ENCODE measurements around the gene TSEN54. TPM values are rescaled to one million over a fixed set of nuclear protein-coding genes. Genes with fewer than 3 reads are reported as not detected.
"Not testable (repeated sequence)": the region's sequence is repeated elsewhere in the genome, so short reads cannot be mapped to it uniquely, and the experiment has no call there.

Gene TSEN54
- polyA plus RNA-seq, 1 experiment = 17.9 TPM

GRCh38 chr17:75518201-75518600, 1.9 kb downstream of the TSEN54 start:
- CTCF ChIA-PET = interaction anchor here (0.6 to 2.1 kb wide), 3 partner anchors 9 to 115 kb away, joined by 3 to 4 read pairs (median 3); partner anchors contain the start of gene SMIM5
- no peak for DNase-seq (ENCODE audit: low read depth)
- H3K36me3 ChIP-seq (ENCODE audit: control insufficient read depth, insufficient read depth, low read length) = no peaks in the 10 kb centered on the region; the same call in 1 of the 2 replicates

GRCh38 chr17:75518983-75519537, 2.7 kb downstream of the TSEN54 start:
- CTCF ChIA-PET = interaction anchor here (0.6 to 2.1 kb wide), 4 partner anchors 10 to 114 kb away, joined by 3 to 4 read pairs (median 3); partner anchors contain the start of gene SMIM5
- POLR2A ChIA-PET = no interaction called here
- Histone ChIP-seq H3K36me3 (ENCODE audit: control insufficient read depth, insufficient read depth, low read length) (no peaks in the 10 kb centered on the region; the same call in 1 of the 2 replicates), H3K27me3 (ENCODE audit: control insufficient read depth, insufficient read depth, low read length) (no peaks in the 10 kb centered on the region), H3K4me3 (ENCODE audit: low read depth, low read length) (no peak overlapping the region)
- DNase-seq (ENCODE audit: low read depth) = no peak
- no peak for TF ChIP-seq CTCF (IDR thresholded peaks at IDR 0.05; ENCODE audit: insufficient read depth, low read depth, low read length)

More at GRCh38 chr17:75518201-75518600, 1.9 kb downstream of the TSEN54 start:
- POLR2A ChIA-PET = no interaction called here
- TF ChIP-seq CTCF (IDR thresholded peaks at IDR 0.05; ENCODE audit: insufficient read depth, low read depth, low read length) = no peak
- Histone ChIP-seq H3K4me3 (ENCODE audit: low read depth, low read length) (no peak overlapping the region), H3K27me3 (ENCODE audit: control insufficient read depth, insufficient read depth, low read length) (no peaks in the 10 kb centered on the region)

- DNase-seq (ENCODE audit: low read depth); POLR2A ChIA-PET; H3K36me3 ChIP-seq (ENCODE audit: control insufficient read depth, insufficient read depth, low read length); H3K4me3 ChIP-seq (ENCODE audit: low read depth, low read length); H3K27me3 ChIP-seq (ENCODE audit: control insufficient read depth, insufficient read depth, low read length): not testable (repeated sequence)
- CTCF ChIA-PET = interaction anchor here (1.0 to 2.1 kb wide), 2 partner anchors 95 to 113 kb away, joined by 3 to 4 read pairs; partner anchors contain the start of gene SMIM5
Observed at GRCh38 chr17:75520413-75520812, 4.1 kb downstream of the TSEN54 start.

- POLR2A ChIA-PET = no interaction called here
- no peak for TF ChIP-seq CTCF (IDR thresholded peaks at IDR 0.05; ENCODE audit: insufficient read depth, low read depth, low read length)
- CTCF ChIA-PET = interaction anchor here (1.0 to 1.2 kb wide), 2 partner anchors 96 to 226 kb away, joined by 3 read pairs; no protein-coding TSS in a partner anchor
- DNase-seq (ENCODE audit: low read depth) = no peak
- Histone ChIP-seq H3K4me3 (ENCODE audit: low read depth, low read length) (no peak overlapping the region), H3K36me3 (ENCODE audit: control insufficient read depth, insufficient read depth, low read length) (no peaks in the 10 kb centered on the region; the same call in 1 of the 2 replicates), H3K27me3 (ENCODE audit: control insufficient read depth, insufficient read depth, low read length) (peaks cover 1% of the 10 kb centered on the region; the same call in 1 of the 2 replicates)
Observed at GRCh38 chr17:75521290-75521689, 5.0 kb downstream of the TSEN54 start.

GRCh38 chr17:75521951-75522727, 5.8 kb downstream of the TSEN54 start:
- Histone ChIP-seq H3K4me3 (ENCODE audit: low read depth, low read length) (no peak overlapping the region), H3K36me3 (ENCODE audit: control insufficient read depth, insufficient read depth, low read length) (no peaks in the 10 kb centered on the region; the same call in 1 of the 2 replicates), H3K27me3 (ENCODE audit: control insufficient read depth, insufficient read depth, low read length) (peaks cover 3% of the 10 kb centered on the region; the same call in 1 of the 2 replicates)
- no peak for DNase-seq (ENCODE audit: low read depth)
- CTCF ChIA-PET = interaction anchor here (1.2 kb wide), 1 partner anchor 226 kb away, joined by 3 read pairs; no protein-coding TSS in a partner anchor
- POLR2A ChIA-PET = interaction anchor here (0.6 kb wide), 1 partner anchor 258 kb away, joined by 3 read pairs; no protein-coding TSS in a partner anchor
- no peak for TF ChIP-seq CTCF (IDR thresholded peaks at IDR 0.05; ENCODE audit: insufficient read depth, low read depth, low read length)
